ENCODE data around the gene SPRED1. TPM values are rescaled to one million over a fixed set of nuclear protein-coding genes. Genes with fewer than 3 reads are reported as not detected.

The SPRED1 gene
- total and polyA plus RNA-seq, 2 donors (not counting 1 experiment from before 2014, with no cell fraction given) = 0.09 to 2.1 TPM

GRCh38 chr15:38308797-38309196 lies 56.2 kb downstream of the SPRED1 start:
- Histone ChIP-seq H3K79me2 (ENCODE audit: control insufficient read depth, insufficient read depth, low read length) (no peaks in the 10 kb centered on the region), H3K27ac (ENCODE audit: low read length in 2 of 2) (no peak overlapping the region), H2AFZ (ENCODE audit: insufficient read depth, low read depth, low read length, poor library complexity, severe bottlenecking) (no peak overlapping the region), H3K9me3 (ENCODE audit: control extremely low read depth in 1 of 3, control insufficient read depth in 2 of 3, insufficient read depth in 1 of 3, low read length in 2 of 3) (no peaks in the 10 kb centered on the region), H4K20me1 (ENCODE audit: control insufficient read depth, insufficient read depth, low read length, poor library complexity, severe bottlenecking) (no peaks in the 10 kb centered on the region), H3K36me3 (replicated peaks in 1 of 2; ENCODE audit: control extremely low read depth in 1 of 2, control insufficient read depth in 1 of 2, extremely low read depth in 1 of 2, insufficient read depth in 2 of 2, low read length in 1 of 2) (no peaks in the 10 kb centered on the region), H3K9ac (ENCODE audit: low read length) (no peak overlapping the region), H3K27me3 (replicated peaks in 1 of 4; ENCODE audit: control extremely low read depth in 1 of 4, control insufficient read depth in 3 of 4, insufficient read depth in 4 of 4, low read length in 3 of 4) (no peaks in the 10 kb centered on the region), H3K4me3 (ENCODE audit: control extremely low read depth in 1 of 5, extremely low read depth in 1 of 5, insufficient read depth in 1 of 5, low read depth in 2 of 5, low read length in 4 of 5) (no peak overlapping the region), H3K4me1 (ENCODE audit: control insufficient read depth in 2 of 2, insufficient read depth in 2 of 2, low read length in 2 of 2) (no peaks in the 10 kb centered on the region), H3K4me2 (replicated peaks; ENCODE audit: low read depth, low read length, poor library complexity, severe bottlenecking) (no peak overlapping the region)
- ChIA-PET CTCF (no interaction called here), POLR2A (no interaction called here)
- intact Hi-C loops (cut with micrococcal nuclease) = no loop called here
- H3K4me3 Mint-ChIP-seq = no peak overlapping the region
- no peak for DNase-seq
- no peak overlapping the region for H3K27ac Mint-ChIP-seq
- TF ChIP-seq EZH2 (IDR thresholded peaks at IDR 0.05; ENCODE audit: borderline replicate concordance, insufficient read depth, low read depth, low read length, poor library complexity, severe bottlenecking) = no peak
- TF ChIP-seq, protein P1, sequence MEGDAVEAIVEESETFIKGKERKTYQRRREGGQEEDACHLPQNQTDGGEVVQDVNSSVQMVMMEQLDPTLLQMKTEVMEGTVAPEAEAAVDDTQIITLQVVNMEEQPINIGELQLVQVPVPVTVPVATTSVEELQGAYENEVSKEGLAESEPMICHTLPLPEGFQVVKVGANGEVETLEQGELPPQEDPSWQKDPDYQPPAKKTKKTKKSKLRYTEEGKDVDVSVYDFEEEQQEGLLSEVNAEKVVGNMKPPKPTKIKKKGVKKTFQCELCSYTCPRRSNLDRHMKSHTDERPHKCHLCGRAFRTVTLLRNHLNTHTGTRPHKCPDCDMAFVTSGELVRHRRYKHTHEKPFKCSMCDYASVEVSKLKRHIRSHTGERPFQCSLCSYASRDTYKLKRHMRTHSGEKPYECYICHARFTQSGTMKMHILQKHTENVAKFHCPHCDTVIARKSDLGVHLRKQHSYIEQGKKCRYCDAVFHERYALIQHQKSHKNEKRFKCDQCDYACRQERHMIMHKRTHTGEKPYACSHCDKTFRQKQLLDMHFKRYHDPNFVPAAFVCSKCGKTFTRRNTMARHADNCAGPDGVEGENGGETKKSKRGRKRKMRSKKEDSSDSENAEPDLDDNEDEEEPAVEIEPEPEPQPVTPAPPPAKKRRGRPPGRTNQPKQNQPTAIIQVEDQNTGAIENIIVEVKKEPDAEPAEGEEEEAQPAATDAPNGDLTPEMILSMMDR (IDR thresholded peaks at IDR 0.05) = no peak
- no peak for ATAC-seq (ENCODE audit: low read depth)
- peaks cover 20% of the 10 kb centered on the region for H3K4me1 Mint-ChIP-seq
- WGBS (ENCODE audit: insufficient coverage) = 80% methylated on average over 1 of the region's 3 CpGs
- no peaks in the 10 kb centered on the region for H3K9me3 Mint-ChIP-seq (ENCODE audit: insufficient read depth)
- no peaks in the 10 kb centered on the region for H3K27me3 Mint-ChIP-seq

DNA sequence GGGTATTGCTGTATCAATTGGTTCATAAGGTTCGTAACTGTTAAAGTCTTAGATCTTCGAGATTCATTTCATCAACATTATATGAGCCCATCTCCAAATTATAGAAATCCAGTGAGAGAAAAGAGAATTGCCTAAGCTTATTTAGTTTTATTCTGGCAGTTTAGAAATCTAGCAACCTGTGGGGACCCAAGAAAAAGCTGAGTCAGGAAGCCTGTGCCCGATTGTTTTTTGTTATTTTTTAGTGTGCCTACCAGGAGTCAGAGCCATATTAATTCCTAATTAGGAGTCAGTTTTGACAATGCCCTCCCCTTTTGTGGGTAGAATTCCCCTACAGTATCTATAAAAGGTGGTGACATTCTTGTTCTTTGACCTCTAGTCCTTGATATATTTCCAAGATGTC lies 59.6 kb downstream of the SPRED1 start:
- Histone ChIP-seq H2AFZ (ENCODE audit: insufficient read depth, low read depth, low read length, poor library complexity, severe bottlenecking) (no peak overlapping the region), H3K27ac (ENCODE audit: low read length in 2 of 2) (no peak overlapping the region), H3K4me1 (ENCODE audit: control insufficient read depth in 2 of 2, insufficient read depth in 2 of 2, low read length in 2 of 2) (no peaks in the 10 kb centered on the region), H3K9ac (ENCODE audit: low read length) (no peak overlapping the region), H3K9me3 (ENCODE audit: control extremely low read depth in 1 of 3, control insufficient read depth in 2 of 3, insufficient read depth in 1 of 3, low read length in 2 of 3) (no peaks in the 10 kb centered on the region), H3K36me3 (replicated peaks in 1 of 2; ENCODE audit: control extremely low read depth in 1 of 2, control insufficient read depth in 1 of 2, extremely low read depth in 1 of 2, insufficient read depth in 2 of 2, low read length in 1 of 2) (no peaks in the 10 kb centered on the region), H4K20me1 (ENCODE audit: control insufficient read depth, insufficient read depth, low read length, poor library complexity, severe bottlenecking) (no peaks in the 10 kb centered on the region), H3K27me3 (replicated peaks in 1 of 4; ENCODE audit: control extremely low read depth in 1 of 4, control insufficient read depth in 3 of 4, insufficient read depth in 4 of 4, low read length in 3 of 4) (no peaks in the 10 kb centered on the region), H3K79me2 (ENCODE audit: control insufficient read depth, insufficient read depth, low read length) (no peaks in the 10 kb centered on the region), H3K4me2 (replicated peaks; ENCODE audit: low read depth, low read length, poor library complexity, severe bottlenecking) (no peak overlapping the region), H3K4me3 (ENCODE audit: control extremely low read depth in 1 of 5, extremely low read depth in 1 of 5, insufficient read depth in 1 of 5, low read depth in 2 of 5, low read length in 4 of 5) (no peak overlapping the region)
- no peak overlapping the region for H3K27ac Mint-ChIP-seq
- WGBS (ENCODE audit: insufficient coverage) = no CpG with 5 or more reads among the region's 3 CpGs
- H3K9me3 Mint-ChIP-seq (ENCODE audit: insufficient read depth) = no peaks in the 10 kb centered on the region
- peaks cover 13% of the 10 kb centered on the region for H3K4me1 Mint-ChIP-seq
- no peak overlapping the region for H3K4me3 Mint-ChIP-seq
- no peak for DNase-seq
- intact Hi-C loops (cut with micrococcal nuclease) = no loop called here
- ChIA-PET CTCF (no interaction called here), POLR2A (no interaction called here)
- TF ChIP-seq EZH2 (IDR thresholded peaks at IDR 0.05; ENCODE audit: borderline replicate concordance, insufficient read depth, low read depth, low read length, poor library complexity, severe bottlenecking) = no peak
- TF ChIP-seq, protein P1 (IDR thresholded peaks at IDR 0.05) = no peak
- H3K27me3 Mint-ChIP-seq = no peaks in the 10 kb centered on the region
- no peak for ATAC-seq (ENCODE audit: low read depth)
